AG20443 (cell line): ENCODE data around the gene HSPG2.
A peak's percentile ranks its signal among the peaks of the same experiment; 100 is the strongest.

ENCODE experiments used
- DNase-seq: peaks from one replicate; pipeline ENCODE4 v3.0.0; 2012; ENCODE audit warnings: low spot score, mixed read lengths

The HSPG2 gene

DNA sequence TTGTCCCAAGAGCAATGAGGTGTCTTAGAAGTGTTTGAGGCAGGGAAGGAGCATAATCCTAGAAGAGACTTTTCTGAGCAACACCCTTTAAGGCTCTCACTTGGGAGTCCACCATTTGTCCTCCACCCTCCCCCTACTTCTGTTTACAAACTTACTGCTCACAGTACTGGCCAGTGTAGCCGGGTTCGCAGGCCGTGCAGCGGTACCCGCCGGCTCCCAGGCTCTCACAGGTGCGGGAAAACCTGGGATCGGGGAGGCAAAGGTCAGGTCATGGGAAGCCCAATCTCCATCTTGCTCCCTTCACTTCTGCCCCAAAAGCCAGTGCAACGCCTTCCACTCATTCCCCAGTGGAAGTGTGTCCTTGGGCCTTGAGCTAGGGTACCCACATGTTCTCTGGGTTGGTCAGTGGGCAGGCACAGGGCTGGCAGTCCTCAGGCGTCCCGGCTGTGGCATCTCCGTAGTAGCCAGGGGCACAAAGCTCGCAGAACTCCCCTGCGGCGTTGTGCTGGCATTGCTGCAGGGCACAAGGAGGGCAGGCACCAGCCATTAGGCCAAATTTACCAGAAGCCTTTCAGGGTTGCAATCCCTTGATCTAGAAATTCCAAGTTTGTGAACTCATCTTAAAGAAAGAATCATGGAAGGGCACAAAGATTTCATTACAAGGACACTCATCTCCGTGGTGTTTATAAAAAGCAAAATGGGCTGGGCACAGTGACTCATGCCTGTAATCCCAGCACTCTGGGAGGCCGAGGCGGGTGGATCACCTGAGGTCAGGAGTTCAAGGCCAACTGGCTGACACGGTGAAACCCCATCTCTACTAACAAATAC, 75.3 kb downstream of the HSPG2 start:
- DNase-seq, result peak; percentile 70

- DNase-seq, result no peak
Observed at GRCh38 chr1:21860971-21861370, 76.1 kb downstream of the HSPG2 start.

- DNase-seq, result no peak
Observed at GRCh38 chr1:21859669-21860179, 77.4 kb downstream of the HSPG2 start.

GRCh38 chr1:21857840-21858670, 79.1 kb downstream of the HSPG2 start:
- DNase-seq, result no peak

DNA sequence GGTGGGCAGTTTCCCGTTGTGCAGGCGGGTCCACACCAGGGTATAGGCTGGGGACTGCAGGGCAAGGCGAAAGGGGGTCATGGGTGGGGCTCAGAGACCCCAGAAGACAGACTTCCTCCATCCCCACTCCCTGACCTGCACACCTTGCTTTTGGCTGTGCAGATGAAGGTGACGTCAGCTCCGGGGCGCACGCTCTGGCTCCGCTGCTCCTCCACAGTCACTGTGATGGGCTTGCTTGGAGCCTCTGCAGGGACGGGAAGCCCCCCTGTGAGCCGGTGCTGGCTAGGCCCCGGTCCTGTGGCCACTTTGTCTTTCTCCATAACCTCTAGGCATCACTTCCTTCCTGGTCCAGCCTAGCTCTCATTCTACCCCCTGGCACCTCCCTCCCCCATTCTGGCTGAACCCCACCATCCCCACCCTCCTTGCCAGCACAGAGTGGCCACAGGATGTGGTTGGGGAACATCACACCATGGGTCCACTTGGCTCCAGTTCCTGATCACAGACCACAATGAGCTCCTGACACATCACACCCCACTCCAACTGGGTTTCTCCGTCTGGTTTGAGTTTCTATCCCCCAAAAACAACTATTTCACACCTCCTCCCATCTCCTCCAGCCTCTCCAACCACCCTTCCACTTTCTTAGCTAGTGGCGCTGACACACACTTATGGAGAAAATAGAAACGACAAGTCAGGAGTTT, 79.8 kb downstream of the HSPG2 start:
- peak; percentile 76 for DNase-seq

DNA sequence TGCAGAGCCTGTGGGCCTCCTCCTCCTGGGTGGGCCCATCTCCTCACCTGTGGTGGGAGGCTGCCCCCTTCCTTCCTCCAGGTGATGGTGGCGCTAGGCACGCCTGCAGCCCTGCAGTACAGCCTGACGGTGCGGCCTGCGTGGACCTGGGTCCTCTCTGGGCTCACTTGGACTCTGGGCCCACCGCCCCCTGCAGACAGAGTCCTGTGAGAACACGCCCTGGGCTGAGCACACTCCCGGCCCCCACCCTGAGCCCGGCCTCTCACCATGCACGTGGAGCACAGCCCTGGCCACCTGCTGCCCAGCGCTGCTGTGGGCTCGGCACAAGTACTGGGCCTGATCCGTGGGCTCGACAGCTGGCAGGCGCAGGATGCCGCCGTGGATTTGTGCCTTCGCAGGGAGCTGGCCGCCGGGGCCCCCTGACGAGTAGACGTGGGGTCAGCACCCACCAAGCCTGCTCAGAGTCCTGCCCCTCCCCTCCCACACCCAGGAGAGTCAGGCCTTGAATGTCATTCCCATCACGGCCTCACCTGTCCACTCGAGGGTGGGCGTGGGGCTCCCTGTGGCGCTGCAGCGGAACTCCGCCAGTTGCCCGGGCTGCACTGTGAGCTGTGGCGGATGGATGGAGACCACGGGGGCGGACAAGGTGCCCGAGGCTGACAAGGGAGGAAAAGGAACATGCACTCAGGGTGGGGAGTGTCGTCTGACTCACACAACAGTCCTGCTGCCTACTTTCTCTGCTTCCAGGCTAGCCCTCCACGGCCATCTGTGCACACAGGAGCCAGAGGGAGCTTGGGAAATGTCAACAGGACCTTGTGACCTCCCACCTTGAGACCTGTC, 81.6 kb downstream of the HSPG2 start:
- no peak for DNase-seq

- DNase-seq, result no peak
Observed at GRCh38 chr1:21854751-21855131, 82.4 kb downstream of the HSPG2 start.

DNA sequence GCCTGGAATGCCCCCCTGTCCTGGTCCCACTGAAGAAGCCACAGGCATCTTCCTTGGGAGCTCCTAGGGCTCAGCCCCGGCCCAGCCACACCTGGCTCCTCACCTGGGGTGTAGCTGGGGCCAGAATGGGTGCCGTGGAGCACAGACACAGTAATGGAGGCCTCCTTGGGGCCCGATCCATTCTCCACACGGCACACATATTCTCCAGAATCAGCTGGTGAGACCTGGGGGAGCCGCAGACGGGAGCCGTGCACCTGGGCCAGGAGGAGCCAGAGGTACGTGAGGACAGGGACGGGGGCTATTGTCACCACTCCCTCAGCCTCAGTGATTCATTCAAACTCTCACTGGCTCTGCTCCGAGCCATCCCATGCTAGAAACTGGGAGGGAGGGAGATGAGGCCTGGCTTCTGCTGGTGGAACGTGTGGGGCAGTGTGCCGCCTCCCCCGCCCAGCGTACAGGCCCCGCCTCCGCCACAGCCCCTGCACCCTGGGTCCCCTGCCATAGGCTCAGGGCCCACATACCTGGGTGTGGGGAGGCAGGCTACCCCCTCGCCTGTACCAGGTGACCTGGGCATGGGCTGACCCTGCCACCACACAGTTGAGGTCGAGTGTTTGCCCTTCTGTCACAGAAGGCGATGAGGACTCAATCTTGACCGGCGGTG, 82.9 kb downstream of the HSPG2 start:
- DNase-seq, result no peak

GRCh38 chr1:21853131-21853427, 84.0 kb downstream of the HSPG2 start:
- peak; percentile 40 for DNase-seq

DNA sequence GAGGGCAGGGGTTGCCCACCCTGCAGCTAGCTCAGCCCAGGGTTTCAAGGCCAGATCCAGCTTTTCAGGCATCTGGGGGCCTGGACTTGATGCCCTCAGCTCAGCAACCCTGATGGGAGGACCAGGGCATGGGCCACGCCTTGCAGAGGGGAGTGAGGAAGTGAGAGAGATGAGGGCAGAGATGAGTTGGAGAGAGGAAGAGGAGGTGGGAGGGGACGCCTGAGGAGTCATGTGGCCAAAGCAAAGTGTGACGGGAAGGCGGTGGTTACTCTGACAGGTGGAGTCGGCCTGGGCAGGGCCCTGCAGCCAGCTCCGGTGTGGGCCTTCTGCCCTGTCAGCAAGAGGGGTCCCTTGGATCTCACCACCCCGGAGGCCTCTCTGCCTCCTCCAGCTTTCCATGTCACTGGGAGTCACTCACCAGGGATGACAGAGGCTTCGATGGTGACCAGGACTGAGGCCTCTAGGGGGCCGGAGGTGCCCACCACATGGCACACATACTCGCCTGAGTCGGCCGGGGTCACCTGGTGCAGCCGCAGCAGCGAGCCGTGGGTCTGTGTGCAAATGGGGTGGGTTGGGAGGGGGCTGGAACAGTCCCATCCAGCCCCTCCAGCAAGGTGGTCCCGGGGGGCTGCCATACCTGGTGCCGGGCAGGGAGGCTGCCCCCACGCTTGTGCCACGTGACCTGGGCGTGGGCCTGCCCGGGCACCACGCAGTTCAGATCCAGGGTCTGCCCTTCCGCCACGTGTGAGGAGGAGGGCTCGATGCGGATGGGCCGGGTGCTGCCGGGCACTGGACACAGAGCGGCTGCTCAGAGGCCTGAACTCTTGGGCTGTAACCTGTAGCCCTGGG, 84.6 kb downstream of the HSPG2 start:
- no peak for DNase-seq

- DNase-seq, result no peak
Observed at GRCh38 chr1:21851430-21852250, 85.5 kb downstream of the HSPG2 start.

DNA sequence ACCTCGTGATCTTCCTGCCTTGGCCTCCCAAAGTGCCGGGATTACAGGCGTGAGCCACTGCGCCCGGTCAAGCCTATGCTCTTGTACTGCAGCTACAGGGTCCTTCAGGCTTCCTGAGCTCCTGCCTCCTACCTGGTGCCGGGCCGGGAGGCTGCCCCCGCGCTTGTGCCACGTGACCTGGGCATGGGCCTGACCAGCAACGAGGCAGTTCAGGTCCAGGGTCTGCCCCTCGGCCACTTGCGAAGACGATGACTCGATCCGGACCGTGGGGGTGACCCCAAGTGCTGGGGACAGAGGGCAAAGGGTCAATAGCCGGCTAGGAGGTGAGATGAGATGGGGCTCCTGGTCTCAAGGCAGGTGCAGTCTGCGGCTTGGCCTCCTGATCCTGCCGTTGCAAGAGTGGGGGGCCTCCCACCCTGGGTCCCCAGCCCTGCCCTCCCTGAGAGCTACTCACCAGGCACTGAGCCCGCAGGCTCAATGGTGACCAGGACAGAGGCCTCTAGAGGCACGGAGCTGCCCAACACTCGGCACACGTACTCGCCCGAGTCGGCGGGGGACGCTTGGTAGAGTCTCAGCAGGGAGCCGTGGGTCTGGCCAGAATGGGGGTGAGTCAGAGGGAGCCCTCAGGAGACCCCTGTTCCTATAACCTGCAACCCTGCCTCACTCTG, 87.1 kb downstream of the HSPG2 start:
- DNase-seq, result no peak

DNA sequence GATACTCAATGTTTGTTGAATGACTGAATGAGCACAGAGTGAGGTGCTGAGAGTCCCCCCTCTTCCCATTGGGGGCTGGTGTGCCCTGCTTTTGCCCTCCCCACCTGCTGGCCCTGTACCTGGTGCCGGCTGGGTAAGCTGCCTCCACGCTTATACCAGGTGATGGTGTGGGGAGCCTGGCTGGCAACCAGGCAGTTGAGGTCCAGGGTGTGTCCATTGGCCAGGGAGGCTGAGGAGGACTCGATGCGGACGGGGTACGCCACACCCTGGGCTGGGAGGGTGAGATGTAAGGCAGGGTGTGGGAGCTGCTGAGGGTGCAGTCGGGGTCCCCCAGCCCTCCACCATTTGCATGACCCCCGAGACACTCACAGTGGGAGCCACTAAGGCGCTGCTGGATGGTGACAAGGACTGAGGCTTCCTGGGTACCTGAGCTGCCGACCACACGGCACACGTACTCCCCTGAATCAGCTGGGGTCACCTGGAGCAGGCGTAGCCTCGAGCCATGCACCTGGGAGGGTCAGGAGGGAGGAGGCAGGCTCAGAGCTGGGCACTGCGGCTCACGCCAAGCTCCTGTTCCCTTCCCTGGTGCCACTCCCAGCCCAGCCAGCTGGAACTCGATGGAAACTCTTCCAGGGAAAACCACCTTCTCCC, 88.5 kb downstream of the HSPG2 start:
- no peak for DNase-seq

DNA sequence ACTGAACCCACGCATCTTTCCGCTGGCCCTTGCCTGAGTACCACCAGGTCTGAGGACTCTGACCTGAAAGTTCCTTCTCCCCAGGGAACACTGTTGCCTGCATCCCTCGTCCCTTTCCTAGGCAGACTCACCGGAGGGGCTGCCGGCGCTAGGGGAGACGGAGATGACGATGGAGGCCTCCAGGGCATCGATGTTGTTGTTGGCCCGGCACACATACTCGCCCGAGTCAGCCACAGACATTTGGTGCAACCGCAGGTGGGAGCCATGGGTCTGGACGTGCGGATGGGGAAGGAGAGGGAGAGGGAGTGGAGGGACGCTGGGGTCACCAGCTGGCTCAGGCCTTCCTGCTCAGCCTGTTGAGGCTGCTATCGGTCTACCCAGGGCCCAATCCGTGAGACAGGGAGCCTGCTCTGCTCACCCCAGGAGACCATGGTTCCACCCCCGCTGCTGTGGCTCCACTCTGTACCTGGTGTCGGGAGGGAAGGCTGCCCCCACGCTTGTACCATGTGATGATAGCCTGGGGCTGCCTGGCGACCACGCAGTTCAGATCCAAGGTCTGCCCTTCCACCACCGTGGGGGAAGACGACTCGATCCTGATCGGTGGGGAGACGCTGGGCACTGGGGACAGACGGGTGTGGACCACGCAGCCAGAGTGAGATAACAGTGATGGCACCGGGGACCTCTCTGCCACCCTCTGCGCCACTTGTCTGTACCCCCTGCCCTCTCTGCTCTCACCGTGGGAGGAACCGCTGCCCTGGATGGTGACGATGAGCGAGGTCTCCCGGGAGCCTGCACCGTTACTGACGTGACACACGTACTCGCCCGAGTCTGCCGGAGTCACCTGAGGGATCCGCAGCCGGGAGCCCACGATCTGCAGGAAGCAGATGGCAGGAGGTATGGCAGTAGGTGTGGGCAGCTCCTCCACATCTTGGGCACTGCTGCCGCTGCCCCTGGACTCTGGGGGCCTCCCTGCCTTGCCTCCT, 89.6 kb downstream of the HSPG2 start:
- no peak for DNase-seq

DNA sequence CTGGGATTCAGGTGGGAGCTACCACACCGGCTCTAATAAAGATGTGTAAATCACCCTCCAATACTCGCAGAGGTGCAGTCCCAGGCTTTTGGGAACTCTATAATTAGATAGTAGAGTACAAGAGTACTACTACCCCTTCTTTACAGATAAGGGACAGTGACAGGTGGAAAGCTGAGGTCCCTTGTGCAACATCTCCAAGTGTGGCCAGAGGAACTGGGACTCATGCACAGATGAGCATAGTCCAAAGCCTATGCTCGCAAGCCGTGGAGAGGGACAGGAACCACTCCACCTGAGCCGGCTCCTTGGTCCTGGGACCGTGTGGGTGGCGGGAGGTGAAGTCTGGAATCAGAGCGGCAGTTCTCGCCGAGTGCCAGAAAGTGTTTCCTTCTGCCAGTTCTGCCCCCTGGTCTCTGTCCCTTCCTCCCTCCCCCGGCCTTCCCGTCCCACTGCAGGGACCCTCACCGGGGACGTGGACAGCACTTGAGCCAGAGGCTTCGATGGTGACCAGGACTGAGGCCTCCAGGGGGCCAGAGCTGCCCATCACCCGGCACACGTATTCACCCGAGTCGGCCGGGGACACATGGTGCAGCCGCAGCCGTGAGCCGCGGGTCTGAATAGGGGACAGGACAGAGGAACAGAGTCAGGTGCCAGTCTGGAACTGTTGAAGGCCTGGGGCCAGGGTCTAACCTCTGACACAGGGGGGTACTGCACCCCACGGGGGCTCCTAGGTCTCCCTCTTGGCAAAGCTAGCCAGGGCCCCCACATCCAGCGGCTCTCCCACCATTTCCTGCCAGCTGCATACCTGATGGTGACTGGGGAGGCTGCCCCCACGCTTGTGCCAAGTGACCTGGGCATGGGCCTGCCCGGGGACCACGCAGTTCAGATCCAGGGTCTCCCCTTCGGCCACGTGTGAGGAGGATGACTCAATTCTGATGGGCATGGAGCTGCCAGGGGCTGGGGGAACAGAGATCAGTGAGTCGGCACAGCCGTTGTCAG, 91.2 kb downstream of the HSPG2 start:
- no peak for DNase-seq

DNA sequence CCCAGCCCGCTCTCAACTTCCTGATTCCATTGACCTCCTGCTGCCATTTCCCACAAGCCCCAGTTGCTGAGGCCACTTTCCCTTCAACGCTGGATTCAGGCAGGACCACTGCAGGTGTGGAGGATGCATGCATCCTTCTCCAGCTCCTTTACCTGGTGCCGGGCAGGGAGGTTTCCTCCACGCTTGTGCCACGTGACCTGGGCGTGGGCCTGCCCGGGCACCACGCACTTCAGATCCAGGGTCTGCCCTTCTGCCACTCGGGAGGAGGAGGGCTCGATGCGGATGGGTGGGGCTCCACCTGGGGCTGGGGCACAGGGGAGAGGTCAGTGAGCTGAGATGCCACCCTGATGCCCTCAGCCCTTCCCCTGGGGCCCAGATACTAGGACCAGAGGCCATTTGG, 93.1 kb downstream of the HSPG2 start:
- DNase-seq, result no peak
